NCI-H1436 treated with DMSO at 0.1 percent for 48 hours (cell line): ENCODE data around the gene TESMIN.

ENCODE experiments used
- DNase-seq: peaks from one replicate; lab custom pipeline; 2025; lab: John Stamatoyannopoulos, UW

The TESMIN gene

GRCh38 chr11:68762481-68762880, 11.2 kb upstream of the TESMIN start:
- no peak for DNase-seq

GRCh38 chr11:68761801-68762200, 10.5 kb upstream of the TESMIN start:
- no peak for DNase-seq

GRCh38 chr11:68759991-68760390, 8.7 kb upstream of the TESMIN start:
- DNase-seq = no peak

- DNase-seq = no peak
Observed at GRCh38 chr11:68757711-68758110, 6.4 kb upstream of the TESMIN start.

GRCh38 chr11:68756171-68756766, 4.9 kb upstream of the TESMIN start:
- no peak for DNase-seq

GRCh38 chr11:68753300-68753699, 2.0 kb upstream of the TESMIN start:
- DNase-seq = no peak

- DNase-seq = no peak
Observed at GRCh38 chr11:68751004-68751325, 355 bp downstream of the TESMIN start.

GRCh38 chr11:68750195-68751003, 921 bp downstream of the TESMIN start:
- DNase-seq = no peak

GRCh38 chr11:68749229-68750123, 1.8 kb downstream of the TESMIN start:
- DNase-seq = no peak

GRCh38 chr11:68748061-68748460, 3.3 kb downstream of the TESMIN start:
- no peak for DNase-seq

- no peak for DNase-seq
Observed at GRCh38 chr11:68743539-68743938, 7.8 kb downstream of the TESMIN start.

GRCh38 chr11:68741463-68741862, 9.9 kb downstream of the TESMIN start:
- no peak for DNase-seq

- DNase-seq = no peak
Observed at GRCh38 chr11:68735646-68736045, 15.7 kb downstream of the TESMIN start.

- DNase-seq = no peak
Observed at GRCh38 chr11:68735125-68735524, 16.2 kb downstream of the TESMIN start.

- no peak for DNase-seq
Observed at GRCh38 chr11:68734111-68734510, 17.2 kb downstream of the TESMIN start.

GRCh38 chr11:68727783-68728182, 23.5 kb downstream of the TESMIN start:
- no peak for DNase-seq

- DNase-seq = no peak
Observed at GRCh38 chr11:68724293-68724692, 27.0 kb downstream of the TESMIN start.

- no peak for DNase-seq
Observed at GRCh38 chr11:68722143-68722542, 29.2 kb downstream of the TESMIN start.

GRCh38 chr11:68721075-68721474, 30.2 kb downstream of the TESMIN start:
- DNase-seq = no peak

GRCh38 chr11:68715456-68716122, 35.7 kb downstream of the TESMIN start:
- DNase-seq = no peak

GRCh38 chr11:68714060-68714856, 37.1 kb downstream of the TESMIN start:
- no peak for DNase-seq
